HT1080 (cell line): ENCODE results near the gene FBH1. TPM values are rescaled to one million over a fixed set of nuclear protein-coding genes. Genes with fewer than 3 reads are reported as not detected.
A peak's percentile ranks its signal among the peaks of the same experiment; 100 is the strongest.
"Not testable (repeated sequence)": the region's sequence is repeated elsewhere in the genome, so short reads cannot be mapped to it uniquely, and the experiment has no call there.

ENCODE experiments used
- DNase-seq: peaks from one replicate; pipeline ENCODE4 v3.0.0-alpha.2; 2015; ENCODE audit warnings: low read depth
- total RNA-seq: library from RNA; depleted of rRNA; stranded (reverse); fragments of >200 nt; shearing (Covaris generic); gene quantifications from 2 replicates; pipeline ENCODE4 v1.2.3, GENCODE V29; 2014

Gene FBH1
- total RNA-seq, 1 experiment from 2014 or later, result 77.0 TPM

GRCh38 chr10:5873515-5873995, 16.5 kb upstream of the FBH1 start:
- DNase-seq, result peak; percentile 78

GRCh38 chr10:5876181-5876768, 13.8 kb upstream of the FBH1 start:
- DNase-seq, result no peak

- DNase-seq, result not testable (repeated sequence)
Measured at GRCh38 chr10:5877041-5877440, 13.0 kb upstream of the FBH1 start.

GRCh38 chr10:5882961-5883360, 7.1 kb upstream of the FBH1 start:
- no peak for DNase-seq

- no peak for DNase-seq
Measured at GRCh38 chr10:5885619-5886018, 4.4 kb upstream of the FBH1 start.

GRCh38 chr10:5887029-5887428, 3.0 kb upstream of the FBH1 start:
- DNase-seq, result no peak

- DNase-seq, result no peak
Measured at GRCh38 chr10:5887641-5888040, 2.4 kb upstream of the FBH1 start.

GRCh38 chr10:5888351-5888750, 1.7 kb upstream of the FBH1 start:
- no peak for DNase-seq

GRCh38 chr10:5888843-5889623, 1.0 kb upstream of the FBH1 start:
- DNase-seq, result peak; percentile 38

- no peak for DNase-seq
Measured at GRCh38 chr10:5890452-5890915, 441 bp downstream of the FBH1 start.

- DNase-seq, result no peak
Measured at GRCh38 chr10:5891009-5891408, 966 bp downstream of the FBH1 start.

GRCh38 chr10:5892007-5892406, 2.0 kb downstream of the FBH1 start:
- no peak for DNase-seq

GRCh38 chr10:5893321-5893720, 3.3 kb downstream of the FBH1 start:
- DNase-seq, result no peak

GRCh38 chr10:5894403-5894802, 4.4 kb downstream of the FBH1 start:
- no peak for DNase-seq

GRCh38 chr10:5894873-5895272, 4.8 kb downstream of the FBH1 start:
- no peak for DNase-seq

GRCh38 chr10:5895365-5895764, 5.3 kb downstream of the FBH1 start:
- DNase-seq, result no peak

GRCh38 chr10:5895804-5896203, 5.8 kb downstream of the FBH1 start:
- DNase-seq, result no peak

GRCh38 chr10:5896208-5897052, 6.4 kb downstream of the FBH1 start:
- DNase-seq, result no peak

GRCh38 chr10:5897053-5897340, 7.0 kb downstream of the FBH1 start:
- DNase-seq, result no peak

- no peak for DNase-seq
Measured at GRCh38 chr10:5897504-5897903, 7.5 kb downstream of the FBH1 start.

- no peak for DNase-seq
Measured at GRCh38 chr10:5898163-5898562, 8.1 kb downstream of the FBH1 start.

GRCh38 chr10:5900247-5900646, 10.2 kb downstream of the FBH1 start:
- DNase-seq, result no peak
